PC-3 (cell line): ENCODE data around the gene GPR137B.

Experiments
- EZH2phosphoT487 ChIP-seq: fragments of 300-600 bp; sonication (generic); IDR thresholded peaks from 2 replicates; pipeline ENCODE4 v1.6.1; 2018; ENCODE audit warnings: mild to moderate bottlenecking, antibody characterized with exemption, low read length, borderline replicate concordance
- TF ChIP-seq, protein P1 (sequence below): fragments of 300-600 bp; sonication (generic); conservative IDR thresholded peaks from 2 replicates; pipeline ENCODE4 v1.5.1; 2017; ENCODE audit warnings: antibody characterized with exemption, low read depth, mild to moderate bottlenecking, low read length

GRCh38 chr1:236156512-236157208, 14.3 kb downstream of the GPR137B start:
- TF ChIP-seq, protein P1, sequence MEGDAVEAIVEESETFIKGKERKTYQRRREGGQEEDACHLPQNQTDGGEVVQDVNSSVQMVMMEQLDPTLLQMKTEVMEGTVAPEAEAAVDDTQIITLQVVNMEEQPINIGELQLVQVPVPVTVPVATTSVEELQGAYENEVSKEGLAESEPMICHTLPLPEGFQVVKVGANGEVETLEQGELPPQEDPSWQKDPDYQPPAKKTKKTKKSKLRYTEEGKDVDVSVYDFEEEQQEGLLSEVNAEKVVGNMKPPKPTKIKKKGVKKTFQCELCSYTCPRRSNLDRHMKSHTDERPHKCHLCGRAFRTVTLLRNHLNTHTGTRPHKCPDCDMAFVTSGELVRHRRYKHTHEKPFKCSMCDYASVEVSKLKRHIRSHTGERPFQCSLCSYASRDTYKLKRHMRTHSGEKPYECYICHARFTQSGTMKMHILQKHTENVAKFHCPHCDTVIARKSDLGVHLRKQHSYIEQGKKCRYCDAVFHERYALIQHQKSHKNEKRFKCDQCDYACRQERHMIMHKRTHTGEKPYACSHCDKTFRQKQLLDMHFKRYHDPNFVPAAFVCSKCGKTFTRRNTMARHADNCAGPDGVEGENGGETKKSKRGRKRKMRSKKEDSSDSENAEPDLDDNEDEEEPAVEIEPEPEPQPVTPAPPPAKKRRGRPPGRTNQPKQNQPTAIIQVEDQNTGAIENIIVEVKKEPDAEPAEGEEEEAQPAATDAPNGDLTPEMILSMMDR = no peak
- TF ChIP-seq EZH2phosphoT487 = no peak
